GM18861 (cell line): Measurements from ENCODE around the gene UCN3.
"Not testable (repeated sequence)": the region's sequence is repeated elsewhere in the genome, so short reads cannot be mapped to it uniquely, and the experiment has no call there.

Source experiments
- ATAC-seq: cut with Tn5 transposase; IDR thresholded peaks from one replicate; pipeline ENCODE4 v1.9.1; 2021; ENCODE audit not compliant: unreplicated experiment

UCN3 gene

GRCh38 chr10:5365928-5366327, 1.2 kb downstream of the UCN3 start:
- ATAC-seq: no peak

GRCh38 chr10:5369362-5370158, 4.8 kb downstream of the UCN3 start:
- no peak for ATAC-seq

DNA sequence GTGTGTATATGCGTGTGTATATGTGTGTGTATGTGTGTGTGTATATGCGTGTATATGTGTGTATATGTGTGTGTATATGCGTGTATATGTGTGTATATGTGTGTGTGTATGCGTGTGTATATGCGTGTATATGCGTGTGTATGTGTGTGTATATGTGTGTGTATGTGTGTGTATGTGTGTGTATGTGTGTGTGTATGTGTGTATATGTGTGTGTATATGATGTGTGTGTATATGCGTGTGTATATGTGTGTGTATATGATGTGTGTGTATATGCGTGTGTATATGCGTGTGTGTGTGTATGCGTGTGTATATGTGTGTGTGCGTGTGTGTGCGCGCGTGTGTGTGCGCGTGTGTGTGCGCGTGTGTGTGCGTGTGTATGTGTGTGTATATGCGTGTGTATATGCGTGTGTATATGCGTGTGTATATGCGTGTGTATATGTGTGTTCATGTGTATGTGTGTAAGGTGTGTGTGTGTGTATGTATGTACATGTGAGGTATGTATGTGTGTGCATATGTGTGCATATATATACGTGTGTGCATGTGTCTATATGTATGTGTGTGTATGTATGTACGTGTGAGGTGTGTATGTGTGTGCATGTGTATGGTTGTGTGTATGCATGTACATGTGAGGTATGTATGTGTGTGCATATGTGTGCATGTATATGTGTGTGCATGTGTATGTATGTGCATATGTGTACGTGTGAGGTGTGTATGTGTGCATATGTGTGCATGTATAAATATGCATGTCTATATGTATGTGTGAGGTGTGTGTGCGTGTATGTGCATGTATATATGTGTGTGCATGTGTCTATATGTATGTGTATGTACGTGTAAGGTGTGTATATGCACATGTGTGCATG, 6.0 kb downstream of the UCN3 start:
- ATAC-seq: no peak

GRCh38 chr10:5373307-5373706, 8.5 kb downstream of the UCN3 start:
- no peak for ATAC-seq

DNA sequence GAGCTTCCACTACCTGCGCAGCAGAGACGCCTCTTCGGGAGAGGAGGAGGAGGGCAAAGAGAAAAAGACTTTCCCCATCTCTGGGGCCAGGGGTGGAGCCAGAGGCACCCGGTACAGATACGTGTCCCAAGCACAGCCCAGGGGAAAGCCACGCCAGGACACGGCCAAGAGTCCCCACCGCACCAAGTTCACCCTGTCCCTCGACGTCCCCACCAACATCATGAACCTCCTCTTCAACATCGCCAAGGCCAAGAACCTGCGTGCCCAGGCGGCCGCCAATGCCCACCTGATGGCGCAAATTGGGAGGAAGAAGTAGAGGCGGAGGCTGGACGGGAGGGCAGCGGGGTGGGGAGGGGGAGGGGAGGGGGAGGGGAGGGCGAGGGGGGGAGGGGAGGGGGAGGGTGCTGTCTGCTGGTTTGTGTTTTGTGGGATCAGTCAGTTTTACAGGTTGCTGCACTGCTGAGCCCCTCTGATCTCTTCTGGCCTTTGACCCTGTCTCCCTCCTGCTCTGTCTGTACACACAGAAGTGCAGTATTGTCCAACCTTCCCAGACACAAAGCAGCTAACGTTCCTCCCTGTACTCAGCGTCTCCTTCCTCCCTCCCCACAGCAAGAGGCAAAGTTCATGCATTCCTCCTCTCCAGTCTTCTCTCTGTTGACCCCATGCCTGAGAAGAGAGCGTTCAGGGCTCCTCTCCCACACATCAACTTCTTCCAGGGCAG, 9.3 kb downstream of the UCN3 start:
- ATAC-seq: no peak

DNA sequence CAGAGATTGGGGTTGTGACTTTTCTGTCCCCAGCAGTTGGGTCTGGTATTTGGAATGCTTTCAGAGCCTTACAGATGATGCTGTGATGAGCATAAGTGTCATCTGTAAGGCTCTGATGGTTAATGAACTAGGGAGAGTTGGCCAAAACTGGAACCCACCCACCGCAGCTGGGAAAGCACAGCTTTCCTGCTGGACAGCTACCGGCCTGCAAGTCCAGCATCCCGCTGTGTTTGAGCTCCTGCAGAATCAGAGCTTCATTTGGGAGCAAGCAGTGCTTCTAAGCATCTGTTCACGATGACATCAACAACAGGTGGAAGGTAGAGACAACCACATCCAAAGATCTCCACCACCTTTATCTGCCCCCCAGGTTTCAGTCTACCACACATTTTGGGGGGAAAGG, 11.7 kb downstream of the UCN3 start:
- ATAC-seq: no peak

- not testable (repeated sequence) for ATAC-seq
Measured at GRCh38 chr10:5379202-5379601, 14.4 kb downstream of the UCN3 start.

DNA sequence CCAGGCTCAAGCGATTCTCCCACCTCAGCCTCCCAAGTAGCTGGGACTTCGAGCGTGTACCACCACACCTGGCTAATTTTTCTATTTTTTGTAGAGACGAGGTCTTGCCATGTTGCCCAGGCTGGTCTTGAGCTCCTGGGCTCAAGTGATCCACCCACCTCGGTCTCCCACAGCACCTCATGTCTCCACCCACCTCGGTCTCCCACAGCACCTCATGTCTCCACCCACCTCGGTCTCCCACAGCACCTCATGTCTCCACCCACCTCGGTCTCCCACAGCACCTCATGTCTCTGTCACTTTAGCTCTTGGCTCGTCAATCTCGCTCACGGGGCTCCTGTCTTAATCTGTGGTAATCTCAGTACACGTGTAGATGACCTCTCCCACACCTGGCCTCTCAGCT, 15.6 kb downstream of the UCN3 start:
- not testable (repeated sequence) for ATAC-seq

GRCh38 chr10:5381187-5381586, 16.4 kb downstream of the UCN3 start:
- ATAC-seq: no peak

DNA sequence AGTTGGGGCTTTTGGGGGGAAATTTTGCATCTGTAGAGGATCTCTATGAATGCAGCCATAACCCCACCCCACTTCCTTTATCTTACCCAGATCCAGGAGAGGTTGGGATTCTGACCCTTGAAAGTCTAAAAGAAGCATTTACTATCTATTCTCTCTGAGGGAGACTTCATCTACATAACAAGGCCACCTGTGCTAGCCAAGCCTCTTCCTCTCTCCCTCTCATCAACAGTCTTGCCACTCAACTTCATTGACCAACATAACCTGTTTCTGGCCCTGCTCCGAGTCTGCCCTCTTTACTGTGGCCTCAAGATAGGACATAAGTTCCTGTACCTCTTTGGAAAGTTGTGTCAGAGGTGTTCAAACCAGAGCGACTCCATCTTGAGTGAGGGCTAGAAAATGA, 20.5 kb downstream of the UCN3 start:
- ATAC-seq: no peak

GRCh38 chr10:5387169-5387568, 22.4 kb downstream of the UCN3 start:
- no peak for ATAC-seq

DNA sequence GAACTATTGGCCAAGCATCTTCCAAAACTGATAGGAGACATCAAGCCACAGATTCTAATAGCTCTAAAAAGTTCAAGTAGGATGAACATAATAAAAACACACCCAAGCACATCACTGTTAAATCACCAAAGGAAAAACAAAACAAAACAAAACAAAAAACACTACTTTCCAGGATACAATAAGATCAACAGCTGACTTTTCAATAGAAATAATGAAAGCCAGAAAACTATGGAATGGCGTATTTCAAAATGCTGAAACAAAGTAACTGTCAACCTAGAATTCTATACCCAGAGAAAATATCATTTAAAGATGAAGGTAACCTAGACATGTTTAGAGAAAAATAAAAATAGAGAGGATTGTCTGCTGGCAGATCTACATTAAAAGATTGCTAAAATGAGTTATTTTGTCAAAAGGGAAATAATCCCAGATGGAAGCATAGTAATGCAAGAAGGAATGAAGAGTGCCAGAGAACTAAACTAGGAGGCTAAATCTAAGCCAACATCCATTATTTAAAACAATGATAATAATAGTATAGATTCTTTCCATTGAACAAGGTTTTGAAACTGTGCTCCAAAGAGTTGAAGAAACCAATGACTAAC, 25.9 kb downstream of the UCN3 start:
- ATAC-seq: no peak

GRCh38 chr10:5391790-5392189, 27.0 kb downstream of the UCN3 start:
- ATAC-seq: no peak

DNA sequence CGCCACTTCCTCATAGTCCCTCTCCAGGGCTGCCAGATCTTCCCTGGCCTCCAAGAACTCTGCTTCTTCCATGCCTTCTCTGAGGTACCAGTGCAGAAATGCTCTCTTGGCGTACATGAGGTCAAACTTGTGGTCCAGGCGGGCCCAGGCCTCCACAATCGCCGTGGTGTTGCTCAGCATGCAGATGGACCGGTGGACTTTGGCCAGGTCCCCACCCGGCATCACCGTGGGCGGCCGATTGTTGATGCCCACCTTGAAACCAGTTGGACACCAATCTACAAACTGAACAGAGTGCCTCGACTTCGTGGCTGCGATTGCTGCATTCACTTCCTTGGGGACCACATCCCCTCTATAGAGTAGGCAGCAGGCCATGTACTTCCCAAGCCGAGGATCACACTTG, 28.8 kb downstream of the UCN3 start:
- no peak for ATAC-seq

- ATAC-seq: no peak
Measured at GRCh38 chr10:5395168-5395567, 30.4 kb downstream of the UCN3 start.

- no peak for ATAC-seq
Measured at GRCh38 chr10:5396556-5397300, 32.0 kb downstream of the UCN3 start.

DNA sequence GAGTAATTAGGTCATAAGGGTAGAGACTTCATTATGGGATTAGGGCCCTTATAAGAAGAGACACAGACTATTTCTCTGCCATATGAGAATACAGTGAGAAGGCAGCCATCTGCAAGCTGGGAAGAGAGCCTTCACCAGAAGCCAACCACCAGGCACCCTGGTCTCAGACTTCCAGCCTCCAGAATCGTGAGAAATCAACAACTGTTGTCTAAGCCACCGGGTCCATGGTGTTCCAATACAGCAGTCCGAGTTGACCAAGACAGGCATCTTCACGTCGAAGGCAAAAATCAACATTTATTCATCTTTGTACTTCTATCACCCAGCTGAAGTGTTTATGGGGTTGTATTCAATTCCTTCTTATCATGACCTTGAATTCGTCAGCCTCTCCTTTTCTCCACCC, 34.6 kb downstream of the UCN3 start:
- no peak for ATAC-seq

DNA sequence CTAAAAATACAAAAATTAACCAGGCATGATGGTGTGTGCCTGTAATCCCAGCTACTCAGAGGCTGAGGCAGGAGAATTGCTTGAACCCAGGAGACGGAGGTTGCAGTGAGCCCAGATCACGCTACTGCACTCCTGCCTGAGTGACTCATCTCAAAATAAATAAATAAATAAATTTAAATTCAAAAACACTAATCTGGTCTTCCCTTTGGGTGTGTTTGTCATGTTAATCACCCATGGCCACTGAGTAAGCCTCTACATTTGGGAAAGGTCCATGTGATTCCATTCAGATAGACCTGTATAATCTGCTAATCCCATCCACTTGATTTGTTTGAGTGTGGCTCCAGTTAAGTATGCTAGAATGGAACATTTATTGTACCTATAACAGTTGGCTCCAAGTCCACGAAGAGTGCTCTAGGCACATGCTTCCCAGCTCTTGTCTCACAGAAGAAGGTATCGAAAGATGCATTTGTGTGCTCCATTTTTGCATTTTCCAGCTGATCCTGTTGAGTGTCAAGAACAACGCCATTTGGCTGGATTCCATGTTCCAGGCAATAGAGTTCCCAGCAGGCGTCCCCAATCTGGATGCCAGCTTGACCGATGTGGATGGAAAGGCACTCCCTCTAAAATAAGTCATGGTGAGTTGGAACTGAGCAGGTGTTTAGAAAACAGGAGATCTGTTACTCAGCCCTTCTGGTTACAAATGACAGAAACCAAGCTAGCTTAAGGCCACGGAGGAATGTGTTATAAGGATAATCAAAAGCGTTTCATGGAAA, 35.9 kb downstream of the UCN3 start:
- ATAC-seq: no peak

DNA sequence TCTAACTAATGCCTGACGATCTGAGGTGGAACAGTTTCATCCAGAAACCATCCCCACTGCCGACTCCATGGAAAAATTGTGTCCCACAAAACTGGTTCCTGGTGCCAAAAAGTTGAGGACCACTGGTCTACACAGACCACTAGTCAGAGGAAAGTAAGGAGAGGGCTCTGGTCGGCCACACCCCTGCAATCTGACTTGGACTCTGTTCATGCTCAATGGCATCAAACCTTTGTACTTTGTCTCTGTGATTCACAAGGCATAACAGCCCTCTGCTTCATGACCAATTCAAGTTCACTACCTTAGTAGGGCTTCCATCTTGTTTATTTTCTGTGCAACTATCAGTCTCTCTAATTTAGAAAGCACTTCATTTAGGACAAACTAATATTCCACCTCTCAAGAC, 38.0 kb downstream of the UCN3 start:
- no peak for ATAC-seq
